Measurements from ENCODE around the gene SRGN. TPM values are rescaled to one million over a fixed set of nuclear protein-coding genes. Genes with fewer than 3 reads are reported as not detected.

The SRGN gene
- total and polyA plus RNA-seq, 2 donors (not counting 1 experiment from before 2014, with no cell fraction given) = 83.9 to 363 TPM

DNA sequence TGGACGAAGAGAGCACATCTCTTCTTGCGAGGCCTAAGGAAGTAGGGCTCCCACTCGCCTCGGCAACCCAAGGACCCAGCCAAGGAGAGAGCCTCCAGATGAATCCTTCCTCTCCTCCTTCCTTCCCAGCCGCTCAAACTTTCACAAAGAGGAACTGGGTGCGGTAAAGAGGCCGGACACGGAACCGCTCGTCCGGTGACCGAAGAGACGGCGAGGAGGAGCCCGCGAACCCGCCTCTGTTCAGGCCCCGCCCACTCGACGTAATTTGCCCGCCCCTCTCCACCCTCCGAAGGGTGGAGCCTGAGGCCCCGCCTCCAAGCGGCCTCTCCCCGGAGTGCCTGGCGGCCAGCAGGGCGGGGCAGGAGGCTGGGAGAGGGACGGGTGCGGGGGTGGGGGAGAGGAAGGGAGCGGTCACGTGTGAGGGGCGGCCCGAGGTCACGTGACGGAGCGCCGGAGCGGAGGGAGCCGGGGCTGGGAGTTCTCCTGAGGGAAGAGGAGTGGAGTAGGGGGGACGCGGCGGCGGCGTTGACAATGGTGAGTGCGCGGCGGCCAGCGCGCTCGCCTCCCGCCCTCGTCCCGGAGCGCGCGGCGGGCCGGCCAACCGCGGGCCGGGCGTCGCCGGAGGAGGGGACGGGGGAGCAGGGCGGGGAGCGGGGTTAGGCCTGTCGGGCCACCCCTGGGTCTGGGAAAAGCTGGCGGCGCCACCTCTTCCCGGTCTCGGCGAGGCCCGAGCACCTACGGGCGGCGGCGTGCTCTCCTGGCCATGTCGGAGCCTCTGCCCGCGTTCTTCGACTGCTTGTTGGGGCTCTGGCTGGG, 36.1 kb downstream of the SRGN start, which contains the start of gene VPS26A:
Gene VPS26A (plus strand): TSS at position 432 of the 816 bp plus-strand sequence. CDS start 100 bp downstream, at position 532.
- TF ChIP-seq CTCF (conservative IDR thresholded peaks at IDR 0.05 in 1 of 2, IDR thresholded peaks at IDR 0.05 in 1 of 2; ENCODE audit: low read depth in 1 of 2, low read length in 2 of 2) = peak in 1 of 2 donors; percentile 1
- no peak for TF ChIP-seq EZH2 (IDR thresholded peaks at IDR 0.05; ENCODE audit: low read length, missing control alignments)

DNA sequence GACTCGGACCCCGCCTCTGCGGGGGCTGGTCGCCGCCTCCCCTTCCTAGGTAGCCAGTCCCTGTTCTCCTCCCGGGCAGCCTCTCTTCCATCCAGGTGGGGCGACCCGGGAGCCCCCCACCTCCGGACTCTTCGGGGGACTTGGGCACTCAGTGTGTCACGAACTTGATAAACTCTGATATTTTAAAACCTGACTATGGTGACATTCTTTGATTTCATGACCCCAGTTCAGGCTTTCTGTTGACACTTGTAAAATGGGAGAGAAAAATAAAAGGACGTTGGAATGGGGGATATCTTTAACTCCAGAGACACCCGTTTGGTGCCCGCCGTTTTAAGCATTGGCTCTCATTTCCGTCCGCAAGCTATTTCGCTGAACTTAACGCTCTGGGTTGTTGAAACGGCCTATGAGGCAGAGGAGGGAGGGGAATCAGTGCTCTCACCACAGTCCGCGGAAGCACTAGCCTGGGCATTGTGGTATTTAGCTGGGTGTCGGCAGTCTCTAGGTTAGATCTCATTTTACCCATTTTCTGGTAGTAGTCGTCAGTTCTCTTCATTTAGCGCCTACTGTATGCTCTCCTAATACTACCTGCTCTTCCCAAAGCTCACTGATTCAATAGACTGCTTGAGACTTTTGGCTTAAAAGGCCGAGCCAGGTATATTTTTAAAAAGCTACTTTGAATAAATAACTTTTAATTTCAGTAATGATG, 36.8 kb downstream of the SRGN start:
- TF ChIP-seq CTCF (conservative IDR thresholded peaks at IDR 0.05 in 1 of 2, IDR thresholded peaks at IDR 0.05 in 1 of 2; ENCODE audit: low read depth in 1 of 2, low read length in 2 of 2) = no peak
- no peak for TF ChIP-seq EZH2 (IDR thresholded peaks at IDR 0.05; ENCODE audit: low read length, missing control alignments)
- Histone ChIP-seq H3K4me2 (ENCODE audit: extremely low read depth, insufficient read depth, low read length) (peak overlapping the region; percentile 92), H3K27ac (ENCODE audit: insufficient read depth, low read length) (peak overlapping the region; percentile 98), H3K27me3 (ENCODE audit: control insufficient read depth, insufficient read depth, low read length) (no peaks in the 10 kb centered on the region), H3K9ac (ENCODE audit: insufficient read depth, low read length) (peak overlapping the region; percentile 89), H3K36me3 (ENCODE audit: control insufficient read depth, insufficient read depth, low read length) (no peaks in the 10 kb centered on the region), H4K20me1 (ENCODE audit: control insufficient read depth, extremely low read depth, insufficient read depth, low read length) (peaks cover 2% of the 10 kb centered on the region), H3K79me2 (ENCODE audit: control insufficient read depth, insufficient read depth, low read length) (peaks cover 52% of the 10 kb centered on the region), H3K4me3 (replicated peaks in 1 of 4; ENCODE audit: control extremely low read depth in 1 of 4, insufficient read depth in 1 of 4, low read depth in 3 of 4, low read length in 4 of 4) (peak overlapping the region; percentile 90 to 98 (median 95)), H3K4me1 (ENCODE audit: control insufficient read depth, extremely low read depth, insufficient read depth, low read length) (no peaks in the 10 kb centered on the region), H3K9me3 (ENCODE audit: control insufficient read depth, insufficient read depth, low read depth, low read length) (no peaks in the 10 kb centered on the region), H2AFZ (ENCODE audit: low read length) (peak overlapping the region; percentile 39)
- peak; percentile 61 to 62 for DNase-seq (ENCODE audit: low read depth in 2 of 2)

More for the DNA sequence above, 36.1 kb downstream of the SRGN start, which contains the start of gene VPS26A:
- H3K4me2 ChIP-seq (ENCODE audit: extremely low read depth, insufficient read depth, low read length) = peak within 1 kb of the TSS; percentile 92
- peak within 1 kb of the TSS; percentile 98 for H3K27ac ChIP-seq (ENCODE audit: insufficient read depth, low read length)
- H3K9ac ChIP-seq (ENCODE audit: insufficient read depth, low read length) = peak within 1 kb of the TSS; percentile 89
- peak; percentile 96 to 98 for DNase-seq (ENCODE audit: low read depth in 2 of 2)
- H3K4me1 ChIP-seq (ENCODE audit: control insufficient read depth, extremely low read depth, insufficient read depth, low read length) = no peaks in the 10 kb centered on the region
- peak within 1 kb of the TSS; percentile 96 for H2AFZ ChIP-seq (ENCODE audit: low read length)
- H3K79me2 ChIP-seq (ENCODE audit: control insufficient read depth, insufficient read depth, low read length) = peaks cover 46% of the 10 kb centered on the region
- no peaks in the 10 kb centered on the region for H3K36me3 ChIP-seq (ENCODE audit: control insufficient read depth, insufficient read depth, low read length)
- no peaks in the 10 kb centered on the region for H3K27me3 ChIP-seq (ENCODE audit: control insufficient read depth, insufficient read depth, low read length)
- H4K20me1 ChIP-seq (ENCODE audit: control insufficient read depth, extremely low read depth, insufficient read depth, low read length) = peaks cover 2% of the 10 kb centered on the region
- H3K4me3 ChIP-seq (replicated peaks in 1 of 4; ENCODE audit: control extremely low read depth in 1 of 4, insufficient read depth in 1 of 4, low read depth in 3 of 4, low read length in 4 of 4) = peak within 1 kb of the TSS; percentile 90 to 98 (median 95)
- H3K9me3 ChIP-seq (ENCODE audit: control insufficient read depth, insufficient read depth, low read depth, low read length) = no peaks in the 10 kb centered on the region

DNA sequence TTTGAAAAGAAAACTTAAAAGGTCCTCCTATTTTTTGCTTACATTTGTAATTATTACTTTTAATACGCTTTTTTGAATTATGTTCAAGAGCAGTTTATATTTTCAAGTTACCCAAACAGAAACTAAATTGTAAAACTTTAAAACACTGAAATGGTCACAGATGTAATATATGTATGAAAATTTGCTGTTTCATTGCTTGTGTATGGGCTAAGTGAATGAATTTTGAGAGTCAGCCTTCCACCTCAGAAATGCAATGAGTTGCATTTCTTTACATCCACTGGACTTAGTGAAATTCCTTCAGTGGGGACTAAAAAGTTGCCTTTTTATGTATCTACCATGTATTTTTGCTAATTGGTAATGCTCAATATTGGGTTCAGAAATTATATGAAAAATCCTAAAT, 37.7 kb downstream of the SRGN start:
- no peak overlapping the region for H3K27ac ChIP-seq (ENCODE audit: insufficient read depth, low read length)
- no peak overlapping the region for H2AFZ ChIP-seq (ENCODE audit: low read length)
- H3K4me2 ChIP-seq (ENCODE audit: extremely low read depth, insufficient read depth, low read length) = peak overlapping the region; percentile 92
- H3K4me1 ChIP-seq (ENCODE audit: control insufficient read depth, extremely low read depth, insufficient read depth, low read length) = no peaks in the 10 kb centered on the region
- TF ChIP-seq CTCF (conservative IDR thresholded peaks at IDR 0.05 in 1 of 2, IDR thresholded peaks at IDR 0.05 in 1 of 2; ENCODE audit: low read depth in 1 of 2, low read length in 2 of 2) = no peak
- no peak for TF ChIP-seq EZH2 (IDR thresholded peaks at IDR 0.05; ENCODE audit: low read length, missing control alignments)
- H3K4me3 ChIP-seq (replicated peaks in 1 of 4; ENCODE audit: control extremely low read depth in 1 of 4, insufficient read depth in 1 of 4, low read depth in 3 of 4, low read length in 4 of 4) = peak overlapping the region; percentile 90 to 98 (median 95)
- peaks cover 2% of the 10 kb centered on the region for H4K20me1 ChIP-seq (ENCODE audit: control insufficient read depth, extremely low read depth, insufficient read depth, low read length)
- no peak overlapping the region for H3K9ac ChIP-seq (ENCODE audit: insufficient read depth, low read length)
- no peaks in the 10 kb centered on the region for H3K9me3 ChIP-seq (ENCODE audit: control insufficient read depth, insufficient read depth, low read depth, low read length)
- peaks cover 60% of the 10 kb centered on the region for H3K79me2 ChIP-seq (ENCODE audit: control insufficient read depth, insufficient read depth, low read length)
- no peak for DNase-seq (ENCODE audit: low read depth in 2 of 2)
- H3K36me3 ChIP-seq (ENCODE audit: control insufficient read depth, insufficient read depth, low read length) = no peaks in the 10 kb centered on the region
- H3K27me3 ChIP-seq (ENCODE audit: control insufficient read depth, insufficient read depth, low read length) = no peaks in the 10 kb centered on the region
